NCI-H526 (cell line): ENCODE data around the gene RAB3D.
"Not testable (repeated sequence)": the region's sequence is repeated elsewhere in the genome, so short reads cannot be mapped to it uniquely, and the experiment has no call there.

Experiments used
- DNase-seq, 2 experiments: peaks; one replicate each; lab custom pipeline; 2025; lab: John Stamatoyannopoulos, UW

Gene RAB3D

GRCh38 chr19:11339254-11340098 lies at the start of gene RAB3D:
Gene RAB3D, minus strand, starts transcription at chr19:11339657. Its CDS starts 2,258 bp downstream, at chr19:11337399.
- peak; percentile 46 to 92 for DNase-seq

GRCh38 chr19:11387162-11388034 lies 47.9 kb upstream of the RAB3D start:
- DNase-seq, result no peak

GRCh38 chr19:11384778-11385129 lies 45.3 kb upstream of the RAB3D start:
- no peak for DNase-seq

GRCh38 chr19:11383706-11384048 lies 44.2 kb upstream of the RAB3D start:
- DNase-seq, result peak in 1 of 2 experiments; percentile 34

- peak in 1 of 2 experiments; percentile 49 for DNase-seq
These were observed 43.6 kb upstream of the RAB3D start for GRCh38 chr19:11382898-11383705.

- peak; percentile 96 to 97 for DNase-seq
These were observed 41.4 kb upstream of the RAB3D start for GRCh38 chr19:11380653-11381537.

GRCh38 chr19:11379857-11380350 lies 40.4 kb upstream of the RAB3D start:
- DNase-seq, result no peak

GRCh38 chr19:11379269-11379845 lies 39.9 kb upstream of the RAB3D start:
- not testable (repeated sequence) for DNase-seq

GRCh38 chr19:11378319-11379189 lies 39.1 kb upstream of the RAB3D start:
- peak; percentile 20 to 61 for DNase-seq

GRCh38 chr19:11377756-11378155 lies 38.3 kb upstream of the RAB3D start:
- DNase-seq, result no peak

GRCh38 chr19:11377237-11377636 lies 37.8 kb upstream of the RAB3D start:
- no peak for DNase-seq

GRCh38 chr19:11375143-11375948 lies 35.9 kb upstream of the RAB3D start:
- DNase-seq, result peak in 1 of 2 experiments; percentile 35

GRCh38 chr19:11374433-11375142 lies 35.1 kb upstream of the RAB3D start, which contains the start of gene SWSAP1:
Gene SWSAP1, plus strand, starts transcription at chr19:11374666. Its CDS starts 15 bp downstream, at chr19:11374681.
- peak; percentile 97 for DNase-seq

- DNase-seq, result no peak
These were observed 34.5 kb upstream of the RAB3D start for GRCh38 chr19:11373885-11374432.

- peak; percentile 51 to 72 for DNase-seq
These were observed 33.9 kb upstream of the RAB3D start for GRCh38 chr19:11373166-11373884.

GRCh38 chr19:11370744-11371143 lies 31.3 kb upstream of the RAB3D start:
- DNase-seq, result no peak

- DNase-seq, result no peak
These were observed 28.1 kb upstream of the RAB3D start for GRCh38 chr19:11367528-11367927.
